Caco-2 (cell line): Measurements from ENCODE around the gene CST5. TPM values are rescaled to one million over a fixed set of nuclear protein-coding genes. Genes with fewer than 3 reads are reported as not detected.
"Not testable (repeated sequence)": the region's sequence is repeated elsewhere in the genome, so short reads cannot be mapped to it uniquely, and the experiment has no call there.

Source experiments
- BruUV-seq: library from RNA; stranded (reverse); fragments of 400-500 nt; replicated peaks from 2 replicates; lab custom pipeline; 2021; lab: Mats Ljungman, UMichigan
- CTCF ChIA-PET: fragments of 300-600 bp; sonication (Branson Sonifier 250); formaldehyde crosslinking; loops from one replicate; lab custom pipeline; 2022; ENCODE audit warnings: antibody characterized with exemption; lab: Charles Lee
- POLR2A ChIA-PET: fragments of 300-600 bp; sonication (Branson Sonifier 250); formaldehyde crosslinking; loops from one replicate; lab custom pipeline; 2022; ENCODE audit warnings: antibody characterized with exemption; lab: Charles Lee
- DNase-seq, 2 experiments: peaks; one replicate each; pipeline versions ENCODE4 v3.0.0 to v3.0.0-alpha.2; 2020 to 2022
- H3K27me3 ChIP-seq: replicated peaks from 2 replicates; pipeline ENCODE4 v1.6.0; 2011; ENCODE audit warnings: low read length; ENCODE audit not compliant: control insufficient read depth, insufficient read depth
- H3K36me3 ChIP-seq: 2 replicates; pipeline ENCODE4 v1.5.1; 2011; ENCODE audit warnings: low read length; ENCODE audit not compliant: control insufficient read depth, insufficient read depth
- H3K4me1 ChIP-seq: fragments of 250-450 bp; sonication (Bioruptor Pico); 2 replicates; pipeline ENCODE4 v1.5.1; 2020; ENCODE audit warnings: mild to moderate bottlenecking
- H3K4me3 ChIP-seq: 2 replicates; pipeline ENCODE4 v1.5.1; 2011; ENCODE audit warnings: low read depth, mild to moderate bottlenecking, control low read depth, low read length
- H3K9me3 ChIP-seq: fragments of 250-450 bp; sonication (Bioruptor Pico); 2 replicates; pipeline ENCODE4 v1.5.1; 2020; ENCODE audit warnings: mild to moderate bottlenecking, moderate library complexity
- H3K27ac Mint-ChIP-seq: one replicate; pipeline ENCODE4 v1.8.0; 2022; ENCODE audit warnings: mixed read lengths; ENCODE audit not compliant: unreplicated experiment
- H3K27me3 Mint-ChIP-seq: one replicate; pipeline ENCODE4 v1.8.0; 2022; ENCODE audit warnings: mixed read lengths; ENCODE audit not compliant: insufficient read depth, unreplicated experiment
- H3K36me3 Mint-ChIP-seq: one replicate; pipeline ENCODE4 v1.8.0; 2022; ENCODE audit warnings: mild to moderate bottlenecking, mixed read lengths; ENCODE audit not compliant: insufficient read depth, unreplicated experiment
- H3K4me1 Mint-ChIP-seq: one replicate; pipeline ENCODE4 v1.8.0; 2022; ENCODE audit warnings: low read depth, mixed read lengths; ENCODE audit not compliant: unreplicated experiment
- H3K4me3 Mint-ChIP-seq: one replicate; pipeline ENCODE4 v1.8.0; 2022; ENCODE audit warnings: mild to moderate bottlenecking, moderate library complexity, mixed read lengths; ENCODE audit not compliant: unreplicated experiment
- H3K9me3 Mint-ChIP-seq: one replicate; pipeline ENCODE4 v1.8.0; 2022; ENCODE audit warnings: mixed read lengths; ENCODE audit not compliant: unreplicated experiment
- intact Hi-C: fragments of 100-400 bp; cut with micrococcal nuclease; formaldehyde crosslinking; loops from one replicate; pipeline ENCODE4 v1.10.0; 2022; ENCODE audit not compliant: unreplicated experiment
- total RNA-seq: library from RNA; stranded (reverse); gene quantifications from 2 replicates; pipeline ENCODE4 v1.2.3, GENCODE V29; 2022
- TF ChIP-seq, protein P1 (sequence below), 2 experiments: fragments of 200-600 bp in 1 of 2; IDR thresholded peaks; 1 replicate in 1 of 2; 2 replicates in 1 of 2; pipeline versions ENCODE4 v1.5.1 to v1.8.0; 2011 to 2022; ENCODE audit warnings: antibody characterized with exemption in 1 of 2, control low read depth in 1 of 2, inconsistent platforms in 1 of 2, low read depth in 1 of 2, low read length in 1 of 2, mild to moderate bottlenecking in 1 of 2, moderate library complexity in 1 of 2; ENCODE audit not compliant: insufficient read depth in 1 of 2, severe bottlenecking in 1 of 2, unreplicated experiment in 1 of 2

CST5 gene
- total RNA-seq, 1 experiment from 2014 or later: not detected

- TF ChIP-seq, protein P1, sequence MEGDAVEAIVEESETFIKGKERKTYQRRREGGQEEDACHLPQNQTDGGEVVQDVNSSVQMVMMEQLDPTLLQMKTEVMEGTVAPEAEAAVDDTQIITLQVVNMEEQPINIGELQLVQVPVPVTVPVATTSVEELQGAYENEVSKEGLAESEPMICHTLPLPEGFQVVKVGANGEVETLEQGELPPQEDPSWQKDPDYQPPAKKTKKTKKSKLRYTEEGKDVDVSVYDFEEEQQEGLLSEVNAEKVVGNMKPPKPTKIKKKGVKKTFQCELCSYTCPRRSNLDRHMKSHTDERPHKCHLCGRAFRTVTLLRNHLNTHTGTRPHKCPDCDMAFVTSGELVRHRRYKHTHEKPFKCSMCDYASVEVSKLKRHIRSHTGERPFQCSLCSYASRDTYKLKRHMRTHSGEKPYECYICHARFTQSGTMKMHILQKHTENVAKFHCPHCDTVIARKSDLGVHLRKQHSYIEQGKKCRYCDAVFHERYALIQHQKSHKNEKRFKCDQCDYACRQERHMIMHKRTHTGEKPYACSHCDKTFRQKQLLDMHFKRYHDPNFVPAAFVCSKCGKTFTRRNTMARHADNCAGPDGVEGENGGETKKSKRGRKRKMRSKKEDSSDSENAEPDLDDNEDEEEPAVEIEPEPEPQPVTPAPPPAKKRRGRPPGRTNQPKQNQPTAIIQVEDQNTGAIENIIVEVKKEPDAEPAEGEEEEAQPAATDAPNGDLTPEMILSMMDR (IDR thresholded peaks at IDR 0.05; ENCODE audit: insufficient read depth in 1 of 2, low read depth in 1 of 2, low read length in 1 of 2, severe bottlenecking in 1 of 2, unreplicated experiment in 1 of 2): no peak
- no peak overlapping the region for H3K4me3 Mint-ChIP-seq
- H3K36me3 Mint-ChIP-seq: no peaks in the 10 kb centered on the region
- H3K27ac Mint-ChIP-seq: no peak overlapping the region
- H3K9me3 ChIP-seq: peaks cover 5% of the 10 kb centered on the region; the same call in 1 of the 2 replicates
- no peaks in the 10 kb centered on the region for H3K36me3 ChIP-seq
- no peak overlapping the region for H3K4me3 ChIP-seq
- intact Hi-C loops: no loop called here
- BruUV-seq: no TSS peak
- POLR2A ChIA-PET: no interaction called here
- H3K9me3 Mint-ChIP-seq: peaks cover 22% of the 10 kb centered on the region
- H3K27me3 Mint-ChIP-seq: peaks cover 12% of the 10 kb centered on the region
- no peaks in the 10 kb centered on the region for H3K27me3 ChIP-seq
- DNase-seq: no peak
- no peaks in the 10 kb centered on the region for H3K4me1 Mint-ChIP-seq
- CTCF ChIA-PET: interaction anchor here (0.6 kb wide), 1 partner anchor 150 kb away, joined by 3 read pairs; no protein-coding TSS in a partner anchor
- H3K4me1 ChIP-seq: no peaks in the 10 kb centered on the region
Observed at GRCh38 chr20:23910210-23910609, 30.7 kb upstream of the CST5 start.

DNA sequence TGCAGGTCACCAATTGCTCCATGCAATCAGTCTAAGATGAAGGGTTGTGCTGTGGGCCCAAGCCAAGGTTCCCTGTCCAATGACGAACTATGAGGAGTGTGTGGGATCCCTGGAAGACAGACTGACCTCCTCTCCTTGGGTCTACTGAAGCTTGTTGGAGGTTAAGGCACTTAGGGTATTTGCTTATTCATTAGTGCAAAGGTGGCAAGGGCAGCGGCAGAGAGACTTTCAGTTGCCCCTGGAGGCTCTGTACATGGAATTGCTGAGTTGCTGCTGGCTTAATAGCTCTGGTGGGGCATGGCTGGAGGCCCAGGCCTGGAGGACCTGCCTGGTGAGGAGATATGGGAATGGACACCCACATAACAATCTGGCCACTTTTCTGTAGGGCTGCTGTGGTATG, 29.8 kb upstream of the CST5 start:
- CTCF ChIA-PET: no interaction called here
- H3K9me3 Mint-ChIP-seq: peaks cover 30% of the 10 kb centered on the region

DNA sequence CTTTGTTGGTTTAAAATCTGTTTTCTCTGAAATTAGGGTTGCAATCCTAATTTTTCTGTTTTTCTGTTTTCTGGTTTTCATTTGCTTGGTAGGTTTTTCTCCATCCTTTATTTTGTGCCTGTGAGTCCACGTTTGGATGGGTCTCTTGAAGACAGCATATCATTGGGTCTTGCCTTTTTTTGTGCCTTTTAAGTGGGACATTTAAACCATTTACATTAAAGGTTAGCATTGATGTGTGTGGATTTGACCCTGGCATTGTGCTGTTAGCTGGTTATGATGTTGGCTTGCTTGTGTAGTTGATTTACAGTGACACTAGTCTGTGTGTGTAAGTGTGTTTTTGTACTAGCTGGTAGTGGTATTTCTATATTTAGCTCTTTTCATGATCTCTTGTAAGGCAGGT, 28.0 kb upstream of the CST5 start:
- CTCF ChIA-PET: no interaction called here
- intact Hi-C loops: no loop called here

More for the DNA sequence above, 29.8 kb upstream of the CST5 start:
- Mint-ChIP-seq H3K27me3 (peaks cover 12% of the 10 kb centered on the region), H3K27ac (no peak overlapping the region), H3K4me3 (no peak overlapping the region), H3K36me3 (no peaks in the 10 kb centered on the region), H3K4me1 (no peaks in the 10 kb centered on the region)
- TF ChIP-seq, protein P1 (IDR thresholded peaks at IDR 0.05; ENCODE audit: insufficient read depth in 1 of 2, low read depth in 1 of 2, low read length in 1 of 2, severe bottlenecking in 1 of 2, unreplicated experiment in 1 of 2): no peak
- no peaks in the 10 kb centered on the region for H3K27me3 ChIP-seq
- peaks cover 5% of the 10 kb centered on the region; the same call in 1 of the 2 replicates for H3K9me3 ChIP-seq
- no TSS peak for BruUV-seq
- POLR2A ChIA-PET: no interaction called here
- intact Hi-C loops: no loop called here
- no peaks in the 10 kb centered on the region for H3K36me3 ChIP-seq
- H3K4me1 ChIP-seq: no peaks in the 10 kb centered on the region
- H3K4me3 ChIP-seq: no peak overlapping the region
- DNase-seq: no peak

DNA sequence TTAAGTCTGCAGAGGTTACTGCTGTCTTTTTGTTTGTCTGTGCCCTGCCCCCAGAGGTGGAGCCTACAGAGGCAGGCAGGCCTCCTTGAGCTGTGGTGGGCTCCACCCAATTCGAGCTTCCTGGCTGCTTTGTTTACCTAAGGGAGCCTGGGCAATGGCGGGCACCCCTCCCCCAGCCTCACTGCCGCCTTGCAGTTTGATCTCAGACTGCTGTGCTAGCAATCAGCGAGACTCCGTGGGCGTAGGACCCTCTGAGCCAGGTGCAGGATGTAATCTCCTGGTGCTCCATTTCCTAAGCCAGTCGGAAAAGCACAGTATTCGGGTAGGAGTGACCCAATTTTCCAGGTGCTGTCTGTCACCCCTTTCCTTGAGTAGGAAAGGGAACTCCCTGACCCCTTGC, 22.8 kb upstream of the CST5 start:
- BruUV-seq, CTCF ChIA-PET, POLR2A ChIA-PET, H3K36me3 ChIP-seq, H3K36me3 Mint-ChIP-seq, H3K9me3 ChIP-seq, H3K4me1 Mint-ChIP-seq, H3K4me1 ChIP-seq, intact Hi-C loops, H3K27me3 ChIP-seq: not testable (repeated sequence)
- peak in 1 of 2 experiments; percentile 32 for DNase-seq
- Mint-ChIP-seq H3K4me3 (peak overlapping the region; percentile 67), H3K27me3 (peaks cover 13% of the 10 kb centered on the region), H3K27ac (peak overlapping the region; percentile 67), H3K9me3 (peaks cover 13% of the 10 kb centered on the region)
- H3K4me3 ChIP-seq: peak overlapping the region; percentile 20

More for the DNA sequence above, 28.0 kb upstream of the CST5 start:
- no peaks in the 10 kb centered on the region for H3K36me3 Mint-ChIP-seq
- H3K4me3 ChIP-seq: no peak overlapping the region
- H3K9me3 ChIP-seq: peaks cover 12% of the 10 kb centered on the region
- no peak overlapping the region for H3K27ac Mint-ChIP-seq
- no TSS peak for BruUV-seq
- H3K4me3 Mint-ChIP-seq: no peak overlapping the region
- no peaks in the 10 kb centered on the region for H3K27me3 ChIP-seq
- TF ChIP-seq, protein P1 (IDR thresholded peaks at IDR 0.05; ENCODE audit: insufficient read depth in 1 of 2, low read depth in 1 of 2, low read length in 1 of 2, severe bottlenecking in 1 of 2, unreplicated experiment in 1 of 2): no peak
- POLR2A ChIA-PET: no interaction called here
- no peak for DNase-seq
- H3K36me3 ChIP-seq: no peaks in the 10 kb centered on the region
- H3K4me1 Mint-ChIP-seq: no peaks in the 10 kb centered on the region
- peaks cover 31% of the 10 kb centered on the region for H3K9me3 Mint-ChIP-seq
- peaks cover 12% of the 10 kb centered on the region for H3K27me3 Mint-ChIP-seq
- no peaks in the 10 kb centered on the region for H3K4me1 ChIP-seq

GRCh38 chr20:23890867-23891266, 11.3 kb upstream of the CST5 start:
- peaks cover 11% of the 10 kb centered on the region for H3K27me3 Mint-ChIP-seq
- CTCF ChIA-PET, H3K4me1 ChIP-seq, BruUV-seq, H3K4me1 Mint-ChIP-seq, H3K36me3 Mint-ChIP-seq, H3K27me3 ChIP-seq, H3K27ac Mint-ChIP-seq, H3K36me3 ChIP-seq, H3K4me3 ChIP-seq, DNase-seq, H3K4me3 Mint-ChIP-seq, H3K9me3 ChIP-seq, H3K9me3 Mint-ChIP-seq, POLR2A ChIA-PET: not testable (repeated sequence)
- intact Hi-C loops: loop anchor here (5.0 kb wide), 1 partner anchor 36 kb away; no protein-coding TSS in a partner anchor
